Limb (tissue), 2 donors: ENCODE results near the gene ERVFRD-1.
"Not testable (repeated sequence)": the region's sequence is repeated elsewhere in the genome, so short reads cannot be mapped to it uniquely, and the experiment has no call there.

Experiments
- DNase-seq, 2 donors: peaks; one replicate each; pipeline ENCODE4 v3.0.0-alpha.2; 2016; ENCODE audit errors: extremely low spot score in 2 of 2

ERVFRD-1 gene

DNA sequence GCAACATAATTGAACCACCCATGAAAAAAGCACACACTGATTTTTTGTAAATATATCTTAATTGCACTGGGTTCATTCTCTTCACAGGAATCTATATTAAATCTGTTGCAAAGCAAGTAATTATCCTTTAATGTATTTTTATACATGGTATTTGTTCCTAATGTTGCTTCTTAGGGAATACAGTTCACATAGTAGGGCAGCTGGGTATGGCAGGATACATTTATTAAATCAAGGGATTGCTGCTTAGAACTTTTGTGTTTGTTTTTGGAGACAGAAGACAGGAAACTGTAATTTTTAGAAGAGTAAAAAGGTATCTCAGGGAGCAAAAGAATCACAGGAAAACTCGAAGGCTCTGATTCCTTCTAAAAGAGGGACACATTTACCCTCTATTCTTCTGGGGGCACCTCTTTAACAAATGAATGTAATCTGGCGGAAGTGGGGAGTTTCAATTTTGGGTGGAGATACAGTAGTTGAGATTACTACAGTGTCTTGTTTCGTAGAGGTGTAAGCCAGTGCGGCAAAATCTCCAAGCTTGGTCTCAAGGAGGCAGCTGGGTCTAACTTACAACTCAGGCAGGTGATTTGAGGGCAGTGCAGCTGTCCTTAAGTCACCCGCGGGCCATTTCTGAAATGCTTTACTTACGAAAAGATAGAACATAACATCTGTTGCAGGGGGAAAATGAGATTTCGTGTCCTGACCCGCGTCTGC lies 18.7 kb downstream of the ERVFRD-1 start:
- no peak for DNase-seq

DNA sequence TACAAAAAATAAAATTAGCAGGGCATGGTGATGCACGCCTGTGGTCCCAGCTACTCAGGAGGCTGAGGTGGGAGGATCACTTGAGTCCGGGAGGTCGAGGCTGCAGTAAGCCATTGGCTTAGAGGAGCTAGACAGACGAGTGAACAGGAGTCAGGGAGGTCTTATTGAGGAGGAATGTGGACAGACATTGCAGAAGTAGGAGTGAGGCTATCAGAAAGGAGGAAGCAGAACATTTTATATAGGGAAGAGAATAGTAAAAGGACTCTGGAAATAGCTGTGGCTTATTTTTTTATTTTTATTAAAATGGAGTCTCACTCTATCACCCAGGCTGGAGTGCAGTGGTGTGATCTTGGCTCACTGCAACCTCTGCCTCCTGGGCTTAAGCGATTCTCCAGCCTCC lies 20.4 kb downstream of the ERVFRD-1 start:
- not testable (repeated sequence) for DNase-seq

DNA sequence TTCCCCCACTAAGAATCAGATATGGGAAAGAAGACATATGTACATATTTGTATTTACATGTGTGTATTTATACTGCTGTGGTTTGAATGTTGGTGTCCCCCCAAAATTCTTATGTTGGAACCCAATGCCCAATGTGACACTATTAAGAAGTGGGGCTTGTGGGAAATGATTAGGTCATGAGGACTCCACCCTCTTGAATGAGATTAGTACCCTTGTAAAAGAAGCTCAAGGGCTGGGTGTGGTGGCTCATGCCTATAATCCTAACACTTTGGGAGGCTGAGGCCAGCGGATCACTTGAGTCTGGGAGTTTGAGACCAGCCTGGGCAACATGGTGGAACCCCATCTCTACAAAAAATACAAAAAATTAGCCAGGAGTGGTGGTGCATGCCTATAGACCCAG lies 21.8 kb downstream of the ERVFRD-1 start:
- no peak for DNase-seq

GRCh38 chr6:11087141-11087812 lies 24.2 kb downstream of the ERVFRD-1 start:
- DNase-seq, result not testable (repeated sequence)

GRCh38 chr6:11085758-11086435 lies 25.6 kb downstream of the ERVFRD-1 start:
- no peak for DNase-seq

- DNase-seq, result no peak
Measured at GRCh38 chr6:11083956-11084355, 27.6 kb downstream of the ERVFRD-1 start.

DNA sequence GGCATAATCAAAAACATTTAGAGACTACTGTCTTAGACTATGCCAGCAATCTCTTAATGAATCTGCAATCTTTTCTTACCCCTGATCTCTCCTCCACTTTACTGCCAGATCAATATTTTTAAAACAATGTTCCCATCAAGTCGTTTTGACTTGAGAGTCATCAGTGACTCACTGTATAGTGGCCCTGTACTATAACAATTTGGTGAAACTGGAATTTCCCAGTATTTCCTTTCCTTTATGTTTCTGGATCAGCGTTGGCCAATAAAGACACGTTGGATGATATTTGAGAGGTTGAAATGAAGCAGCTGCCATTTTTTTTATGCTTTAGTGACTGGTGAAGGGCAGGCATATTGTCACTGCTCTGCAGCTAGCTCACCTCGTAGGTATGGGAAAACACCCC lies 28.0 kb downstream of the ERVFRD-1 start:
- DNase-seq, result no peak

DNA sequence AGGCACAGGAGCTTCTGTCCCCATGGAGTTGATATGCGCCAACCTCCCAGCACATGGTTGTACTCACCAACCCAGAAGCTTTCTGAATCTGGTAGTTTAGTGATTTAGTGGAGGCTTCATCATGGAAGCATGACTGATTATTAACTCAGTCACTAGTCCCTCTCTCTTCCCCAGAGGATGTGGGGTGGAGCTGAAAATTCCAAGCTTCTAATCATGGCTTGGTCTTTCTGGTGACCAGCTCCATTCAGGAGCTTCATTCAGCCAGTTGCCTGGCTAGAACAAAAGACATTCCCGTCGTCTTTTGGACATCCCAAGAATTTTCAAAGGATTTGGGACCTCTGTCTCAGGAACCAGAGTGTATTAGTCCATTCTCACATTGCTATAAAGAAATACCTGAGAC lies 31.2 kb downstream of the ERVFRD-1 start:
- DNase-seq, result no peak

DNA sequence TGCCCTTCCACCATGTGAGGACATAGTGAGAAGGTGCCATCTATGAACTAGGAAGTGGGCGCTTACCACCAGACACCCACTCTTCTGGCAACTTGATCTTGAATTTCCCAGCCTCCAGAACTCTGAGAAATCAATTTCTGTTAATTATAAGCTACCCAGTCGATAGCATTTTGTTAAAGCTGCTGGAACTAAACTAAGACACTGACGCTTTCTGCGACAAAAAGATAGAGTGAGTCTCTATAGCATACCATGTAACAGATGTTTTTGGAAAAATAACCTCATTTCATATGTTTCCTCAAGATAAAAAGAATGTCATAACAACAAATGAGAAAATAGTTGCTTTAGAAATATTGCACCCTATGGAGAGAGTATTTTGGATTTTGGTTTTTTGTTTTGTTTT lies 33.3 kb downstream of the ERVFRD-1 start:
- DNase-seq, result no peak

DNA sequence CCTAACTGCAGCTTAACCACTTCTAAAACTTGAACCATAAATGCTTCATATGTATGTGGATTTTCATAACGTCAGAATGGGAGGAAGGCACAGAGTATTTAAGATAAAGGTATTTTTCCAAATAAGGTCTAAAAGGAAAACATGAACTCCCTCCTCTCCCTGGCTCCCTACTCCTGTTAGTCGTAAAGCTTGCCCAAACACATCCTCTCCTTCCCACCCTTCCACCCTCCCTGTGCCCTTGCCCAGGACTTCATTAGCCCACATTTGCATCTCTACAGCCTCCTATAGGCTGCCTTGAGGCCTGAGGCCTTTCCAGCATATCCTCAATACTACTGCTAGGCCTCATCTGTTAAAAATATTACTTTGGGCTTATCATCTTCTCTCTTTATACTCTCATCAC lies 35.0 kb downstream of the ERVFRD-1 start:
- DNase-seq, result no peak

DNA sequence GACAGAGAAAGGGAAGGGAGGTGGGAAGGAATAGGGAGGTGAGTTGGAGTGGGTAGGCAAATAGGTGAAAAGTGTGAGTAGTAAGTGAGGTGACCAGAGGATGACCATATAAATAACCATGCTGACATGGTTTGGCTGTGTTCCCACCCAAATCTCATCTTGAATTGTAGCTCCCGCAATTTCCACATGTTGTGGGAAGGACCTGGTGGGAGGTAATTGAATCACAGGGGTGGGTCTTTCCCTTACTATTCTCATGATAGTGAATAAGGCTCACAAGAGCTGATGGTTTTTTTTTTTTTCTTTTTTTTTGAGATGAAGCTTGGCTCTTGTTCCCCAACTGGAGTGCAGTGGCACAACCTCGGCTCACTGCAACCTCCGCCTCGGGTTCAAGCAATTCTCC lies 39.4 kb downstream of the ERVFRD-1 start:
- DNase-seq, result no peak

GRCh38 chr6:11069760-11070159 lies 41.8 kb downstream of the ERVFRD-1 start:
- DNase-seq, result no peak

DNA sequence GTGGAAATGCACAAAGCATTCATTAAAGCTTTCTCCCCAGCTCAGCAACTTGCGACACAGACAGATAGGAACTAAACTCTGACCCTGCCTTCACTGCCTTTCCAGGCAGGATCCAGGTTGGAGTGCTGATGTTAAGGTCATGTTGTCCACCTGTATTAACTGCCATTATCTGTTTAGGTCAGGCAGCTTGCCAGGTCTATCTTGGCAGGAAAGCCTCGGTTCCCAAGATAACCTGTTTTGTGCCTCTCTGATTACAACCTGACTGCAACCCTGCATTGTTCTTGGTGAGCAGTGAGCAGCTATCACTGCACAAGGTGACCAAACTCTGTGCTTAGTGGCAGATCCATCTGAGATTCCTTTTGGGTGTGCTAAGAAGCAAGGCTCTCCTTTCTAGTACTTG lies 44.2 kb downstream of the ERVFRD-1 start:
- DNase-seq, result no peak

DNA sequence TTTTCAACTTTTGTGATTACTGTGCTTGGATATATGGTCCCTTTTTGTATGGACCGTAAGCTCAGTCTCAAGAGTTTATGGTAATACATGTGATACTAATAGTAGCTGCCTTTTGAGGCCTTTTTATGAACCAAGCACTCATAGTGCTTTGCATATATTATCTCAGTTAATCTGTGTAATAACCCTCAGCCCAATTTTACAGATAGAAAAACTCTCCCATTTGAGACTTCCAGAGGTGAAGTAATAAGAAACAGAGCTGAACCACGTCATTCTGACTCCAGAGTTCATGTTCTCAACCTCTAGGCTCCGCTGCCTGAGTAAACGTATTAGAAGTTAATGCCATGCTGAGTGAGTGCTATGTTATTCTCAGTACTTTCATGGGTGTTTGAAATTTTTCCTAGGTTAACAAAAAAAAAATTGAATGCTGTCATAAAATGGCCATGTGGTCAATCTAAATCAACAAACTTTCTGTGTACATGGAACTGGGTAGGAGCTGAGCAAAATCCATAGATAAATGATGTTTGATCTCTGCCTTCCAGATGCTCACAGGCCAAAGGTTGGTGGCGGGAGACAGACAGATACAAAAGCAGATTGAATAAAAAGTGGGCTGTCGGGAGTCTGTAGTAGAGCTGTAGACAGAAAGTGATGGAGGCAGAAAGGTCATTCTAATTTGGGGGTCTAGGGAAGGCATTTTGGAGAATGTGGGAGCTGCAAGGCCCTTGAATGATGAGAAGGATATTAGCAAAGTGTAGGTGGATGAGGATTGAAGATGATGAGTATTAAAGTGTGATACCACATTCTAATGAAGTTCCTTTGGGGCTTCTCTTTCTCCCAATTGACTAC lies 44.8 kb downstream of the ERVFRD-1 start:
- no peak for DNase-seq

GRCh38 chr6:11065436-11066202 lies 45.9 kb downstream of the ERVFRD-1 start:
- DNase-seq, result no peak

- no peak for DNase-seq
Measured at GRCh38 chr6:11064836-11065235, 46.7 kb downstream of the ERVFRD-1 start.

DNA sequence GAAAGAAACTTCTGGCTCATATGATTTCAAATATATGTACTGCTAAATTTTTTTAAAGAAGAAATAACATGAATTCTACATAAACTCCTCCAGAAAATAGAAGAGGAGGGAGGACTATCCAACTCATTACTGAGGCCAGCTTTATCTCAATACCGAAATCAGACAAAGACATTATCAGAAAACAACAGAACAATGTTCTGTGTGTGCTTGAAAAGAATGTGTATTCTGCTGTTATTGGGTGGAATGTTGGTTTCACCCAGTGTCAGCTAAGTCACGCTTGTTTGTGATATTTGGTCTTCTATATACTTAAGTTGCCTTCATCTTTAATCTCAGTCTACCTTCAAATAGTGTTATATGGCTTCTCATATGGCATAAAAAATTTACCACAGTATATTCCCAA lies 48.8 kb downstream of the ERVFRD-1 start:
- no peak for DNase-seq

- no peak for DNase-seq
Measured at GRCh38 chr6:11062083-11062482, 49.4 kb downstream of the ERVFRD-1 start.

GRCh38 chr6:11058406-11058805 lies 53.1 kb downstream of the ERVFRD-1 start:
- no peak for DNase-seq

- DNase-seq, result no peak
Measured at GRCh38 chr6:11056871-11057270, 54.7 kb downstream of the ERVFRD-1 start.

DNA sequence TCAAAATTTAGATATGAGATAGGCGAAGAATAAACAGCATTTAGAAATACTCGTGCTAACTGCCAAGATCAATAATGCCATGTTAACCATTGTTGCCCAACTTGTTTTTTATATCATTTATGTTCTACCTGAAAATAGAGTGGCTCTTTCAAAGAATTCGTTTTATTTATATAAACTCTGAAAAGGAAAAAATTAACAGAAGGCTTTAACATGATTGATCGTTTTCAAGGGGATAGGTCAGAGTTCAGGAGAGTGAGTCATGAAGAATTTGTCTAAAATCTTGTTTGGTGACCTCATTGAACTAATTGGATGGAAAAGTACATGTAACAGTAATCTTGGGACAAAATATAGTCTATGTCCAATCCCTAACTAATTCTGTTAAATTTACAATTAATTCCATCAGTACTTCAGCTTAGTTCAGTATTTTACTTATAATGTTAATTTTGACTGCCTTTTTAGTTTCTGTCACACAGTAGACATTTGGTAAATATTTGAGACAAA lies 56.3 kb downstream of the ERVFRD-1 start:
- no peak for DNase-seq
